CD4-positive, alpha-beta T cell (primary cell): ENCODE measurements around the gene LMO7. TPM values are rescaled to one million over a fixed set of nuclear protein-coding genes. Genes with fewer than 3 reads are reported as not detected.

Source experiments
- ATAC-seq: fragments of 200-7000 bp; cut with Tn5 transposase; one replicate; pipeline ENCODE4 v1.10.0; 2022; ENCODE audit warnings: mild to moderate bottlenecking; ENCODE audit not compliant: poor library complexity
- CTCF ChIA-PET: fragments of 350-600 bp; sonication (Branson Sonifier 250); formaldehyde crosslinking; loops from one replicate; lab custom pipeline; 2021; ENCODE audit warnings: antibody characterized with exemption, inconsistent platforms; lab: Charles Lee
- POLR2A ChIA-PET: fragments of 350-600 bp; sonication (Branson Sonifier 250); formaldehyde crosslinking; loops from one replicate; lab custom pipeline; 2021; ENCODE audit warnings: antibody characterized with exemption, inconsistent platforms; lab: Charles Lee
- DNase-seq, 14 experiments: peaks; one replicate each; pipeline ENCODE4 v3.0.0-alpha.2; 2013 to 2020; ENCODE audit warnings: mixed read lengths in 2 of 14
- H3K27ac ChIP-seq, 2 donors: one replicate each; pipeline versions ENCODE4 v1.5.1 to v1.7.0; 2013; ENCODE audit warnings: low read length in 2 of 2, low read depth in 1 of 2, mild to moderate bottlenecking in 1 of 2
- H3K27me3 ChIP-seq, 2 experiments: 1 replicate in 1 of 2; 2 replicates in 1 of 2; pipeline versions ENCODE4 v1.6.1 to v1.7.0; 2013; ENCODE audit warnings: low read length in 2 of 2, control low read depth in 1 of 2, mild to moderate bottlenecking in 1 of 2, moderate library complexity in 1 of 2; ENCODE audit not compliant: insufficient read depth in 2 of 2, control insufficient read depth in 1 of 2
- H3K36me3 ChIP-seq: one replicate; pipeline ENCODE4 v1.6.1; 2013; ENCODE audit warnings: low read length, control low read depth; ENCODE audit not compliant: insufficient read depth
- H3K4me1 ChIP-seq: one replicate; pipeline ENCODE4 v1.6.1; 2013; ENCODE audit warnings: low read length, control low read depth; ENCODE audit not compliant: insufficient read depth
- H3K4me3 ChIP-seq: one replicate; pipeline ENCODE4 v1.5.1; 2013; ENCODE audit warnings: mild to moderate bottlenecking, low read length, moderate library complexity
- H3K9me3 ChIP-seq, 2 experiments: 1 replicate in 1 of 2; 2 replicates in 1 of 2; pipeline versions ENCODE4 v1.6.1 to v1.7.0; 2013; ENCODE audit warnings: low read length in 2 of 2, mild to moderate bottlenecking in 2 of 2, control low read depth in 1 of 2, moderate library complexity in 1 of 2; ENCODE audit not compliant: control insufficient read depth in 1 of 2, insufficient read depth in 1 of 2
- H3K27ac Mint-ChIP-seq: one replicate; pipeline ENCODE4 v1.8.0; 2020; ENCODE audit warnings: mixed read lengths
- H3K27me3 Mint-ChIP-seq: one replicate; pipeline ENCODE4 v1.8.0; 2021; ENCODE audit warnings: mixed read lengths
- H3K36me3 Mint-ChIP-seq: one replicate; pipeline ENCODE4 v1.8.0; 2021; ENCODE audit warnings: low read depth, mixed read lengths
- H3K4me1 Mint-ChIP-seq: one replicate; pipeline ENCODE4 v1.8.0; 2021; ENCODE audit warnings: low read depth, mixed read lengths
- H3K4me3 Mint-ChIP-seq: one replicate; pipeline ENCODE4 v1.8.0; 2020; ENCODE audit warnings: mild to moderate bottlenecking, mixed read lengths
- H3K9me3 Mint-ChIP-seq: one replicate; pipeline ENCODE4 v1.8.0; 2020; ENCODE audit warnings: mixed read lengths
- CTCF ChIP-seq: fragments of 200-600 bp; IDR thresholded peaks from one replicate; pipeline ENCODE4 v1.8.0; 2022; ENCODE audit warnings: antibody characterized with exemption, mild to moderate bottlenecking
- intact Hi-C, 2 experiments: fragments of 100-400 bp; cut with DNase I in 1 of 2; cut with micrococcal nuclease in 1 of 2; formaldehyde crosslinking; loops; one replicate each; pipeline versions ENCODE4 v1.15.1 to v1.9.0; 2023 to 2025; cut with DNase I, micrococcal nuclease
- total RNA-seq, 174 experiments: library from RNA in 2 of 174; stranded (reverse) in 2 of 174; gene quantifications; one replicate each; pipeline ENCODE4 v1.2.3 and lab custom pipeline; 2021 to 2026

Gene LMO7
- total RNA-seq, 2 experiments from 2014 or later = 35.2 to 36.3 TPM

DNA sequence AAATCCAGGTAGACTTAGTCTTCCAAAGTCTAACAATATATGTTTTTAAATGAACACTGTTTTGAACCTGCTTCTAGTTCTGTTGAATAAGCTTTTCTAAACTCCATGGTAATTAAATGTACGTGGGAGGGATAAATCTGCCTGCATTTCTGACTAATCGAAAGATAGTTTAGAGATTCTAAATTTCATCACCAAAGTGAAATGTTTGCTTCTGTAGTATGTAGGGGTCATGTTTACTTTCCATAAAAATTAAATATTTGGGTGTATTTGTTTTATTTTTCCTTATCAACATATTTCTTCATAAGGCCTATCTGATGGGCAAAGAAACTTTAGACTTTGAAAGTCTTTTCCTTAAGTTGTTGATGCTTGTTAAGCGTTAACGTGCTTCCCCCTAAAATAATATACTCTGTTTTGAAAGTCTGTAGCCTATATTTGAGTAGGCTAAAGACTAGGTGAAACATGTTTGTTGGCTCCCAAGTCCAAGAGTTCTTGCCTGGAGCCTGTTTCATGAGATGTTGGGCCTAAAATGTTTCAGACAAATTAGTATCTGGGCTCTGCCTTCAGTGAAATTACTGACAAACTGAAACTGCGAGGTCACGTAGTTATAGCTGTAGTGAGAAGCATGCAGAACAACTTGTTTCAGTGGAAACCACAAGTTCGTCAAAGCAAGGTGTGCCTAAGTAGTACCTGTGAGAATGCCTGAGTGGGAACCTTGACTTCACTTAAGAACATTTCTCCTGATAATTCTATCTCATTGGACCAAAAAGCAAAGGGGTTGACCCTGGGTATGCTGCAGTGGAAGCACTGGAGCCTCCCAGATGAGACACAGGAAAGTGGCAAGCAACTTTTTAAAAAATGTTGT lies 126.2 kb downstream of the LMO7 start:
- Mint-ChIP-seq H3K9me3 (no peaks in the 10 kb centered on the region), H3K27ac (peak overlapping the region; percentile 91), H3K36me3 (peaks cover 4% of the 10 kb centered on the region), H3K27me3 (no peaks in the 10 kb centered on the region), H3K4me3 (peak overlapping the region; percentile 91), H3K4me1 (peaks cover 70% of the 10 kb centered on the region)
- peak overlapping the region; percentile 38 for H3K4me3 ChIP-seq
- intact Hi-C loops = loop anchor here (5.0 kb wide), 3 partner anchors 35 to 75 kb away; no protein-coding TSS in a partner anchor
- H3K27me3 ChIP-seq = no peaks in the 10 kb centered on the region
- no peaks in the 10 kb centered on the region for H3K9me3 ChIP-seq
- peak in 9 of 14 experiments; percentile 2 to 79 (median 25) for DNase-seq
- peak overlapping the region; percentile 26 to 55 for H3K27ac ChIP-seq
- peak; percentile 74 for ATAC-seq
- no peak for TF ChIP-seq CTCF
- POLR2A ChIA-PET = interaction anchor here (0.7 to 4.7 kb wide), 14 partner anchors 19 to 1565 kb away, joined by 3 to 76 read pairs (median 8); partner anchors contain the start of genes CLN5, KCTD12, MYCBP2 and UCHL3
- peaks cover 18% of the 10 kb centered on the region for H3K4me1 ChIP-seq
- no peaks in the 10 kb centered on the region for H3K36me3 ChIP-seq
- CTCF ChIA-PET = no interaction called here

DNA sequence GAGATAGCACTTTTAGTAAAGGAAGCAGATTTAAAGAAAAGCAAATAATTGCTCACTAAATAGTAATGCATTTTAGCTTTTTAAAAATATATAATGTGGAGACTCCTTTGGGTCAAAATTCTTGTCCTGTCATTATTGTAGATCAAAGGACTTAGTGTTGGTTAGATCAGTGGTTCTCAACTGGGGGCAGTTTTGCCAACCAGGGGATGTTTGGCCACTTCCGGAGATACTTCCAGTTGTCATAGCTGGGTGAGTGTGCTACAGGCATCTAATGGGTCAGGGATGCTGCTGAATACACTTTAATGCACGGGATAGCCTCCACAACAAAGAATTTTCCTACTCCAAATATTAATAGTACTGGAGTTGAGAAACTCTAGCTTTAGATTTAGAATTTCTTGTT lies 126.8 kb downstream of the LMO7 start:
- Mint-ChIP-seq H3K4me1 (peaks cover 71% of the 10 kb centered on the region), H3K9me3 (no peaks in the 10 kb centered on the region), H3K27ac (peak overlapping the region; percentile 91), H3K36me3 (peaks cover 9% of the 10 kb centered on the region), H3K4me3 (peak overlapping the region; percentile 91), H3K27me3 (no peaks in the 10 kb centered on the region)
- peaks cover 18% of the 10 kb centered on the region for H3K4me1 ChIP-seq
- peak overlapping the region; percentile 26 to 55 for H3K27ac ChIP-seq
- ATAC-seq = no peak
- H3K4me3 ChIP-seq = peak overlapping the region; percentile 38
- POLR2A ChIA-PET = interaction anchor here (0.7 to 4.7 kb wide), 7 partner anchors 29 to 1229 kb away, joined by 3 to 76 read pairs (median 21); partner anchors contain the start of genes CLN5 and KCTD12
- TF ChIP-seq CTCF = no peak
- H3K27me3 ChIP-seq = no peaks in the 10 kb centered on the region
- no peaks in the 10 kb centered on the region for H3K9me3 ChIP-seq
- H3K36me3 ChIP-seq = no peaks in the 10 kb centered on the region
- no peak for DNase-seq
- CTCF ChIA-PET = no interaction called here
- intact Hi-C loops = loop anchor here (5.0 kb wide), 3 partner anchors 34 to 74 kb away; no protein-coding TSS in a partner anchor

DNA sequence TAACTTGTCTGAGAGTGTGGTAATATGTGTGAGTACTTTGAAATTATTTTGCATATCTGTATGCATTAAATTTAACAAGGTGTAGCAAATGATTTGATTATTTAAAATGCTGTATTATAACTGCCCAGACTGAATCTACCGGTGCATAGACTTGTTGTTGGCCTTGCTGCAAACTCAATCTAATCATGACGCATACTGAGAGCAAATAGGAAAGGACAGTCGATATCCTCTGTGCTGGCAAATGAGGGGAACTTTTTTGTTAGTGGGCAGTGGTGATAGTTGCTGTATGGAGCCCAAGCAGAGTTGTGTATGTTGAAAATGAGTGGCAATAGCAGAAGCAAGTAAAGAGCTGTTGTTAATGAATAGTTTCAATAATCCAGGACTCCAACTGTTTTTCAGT lies 127.4 kb downstream of the LMO7 start:
- ATAC-seq = no peak
- peaks cover 71% of the 10 kb centered on the region for H3K4me1 Mint-ChIP-seq
- intact Hi-C loops = loop anchor here (5.0 kb wide), 3 partner anchors 34 to 74 kb away; no protein-coding TSS in a partner anchor
- no peaks in the 10 kb centered on the region for H3K9me3 Mint-ChIP-seq
- peaks cover 18% of the 10 kb centered on the region for H3K4me1 ChIP-seq
- POLR2A ChIA-PET = interaction anchor here (2.5 to 4.7 kb wide), 3 partner anchors 28 to 1122 kb away, joined by 10 to 76 read pairs (median 21); partner anchors contain the start of gene KCTD12
- no peak for TF ChIP-seq CTCF
- H3K27ac ChIP-seq = no peak overlapping the region
- CTCF ChIA-PET = no interaction called here
- H3K36me3 ChIP-seq = no peaks in the 10 kb centered on the region
- peak overlapping the region; percentile 21 for H3K4me3 Mint-ChIP-seq
- H3K27ac Mint-ChIP-seq = peak overlapping the region; percentile 91
- H3K9me3 ChIP-seq = no peaks in the 10 kb centered on the region
- H3K27me3 Mint-ChIP-seq = no peaks in the 10 kb centered on the region
- no peaks in the 10 kb centered on the region for H3K27me3 ChIP-seq
- no peak overlapping the region for H3K4me3 ChIP-seq
- DNase-seq = no peak
- H3K36me3 Mint-ChIP-seq = peaks cover 9% of the 10 kb centered on the region
